Measurements from ENCODE around the gene DHRS2. TPM values are rescaled to one million over a fixed set of nuclear protein-coding genes. Genes with fewer than 3 reads are reported as not detected.
"Not testable (repeated sequence)": the region's sequence is repeated elsewhere in the genome, so short reads cannot be mapped to it uniquely, and the experiment has no call there.

The DHRS2 gene
- total and polyA plus RNA-seq, 2 of the 4 experiments (the other 2 are of a cell fraction): 0.12 to 0.18 TPM

DNA sequence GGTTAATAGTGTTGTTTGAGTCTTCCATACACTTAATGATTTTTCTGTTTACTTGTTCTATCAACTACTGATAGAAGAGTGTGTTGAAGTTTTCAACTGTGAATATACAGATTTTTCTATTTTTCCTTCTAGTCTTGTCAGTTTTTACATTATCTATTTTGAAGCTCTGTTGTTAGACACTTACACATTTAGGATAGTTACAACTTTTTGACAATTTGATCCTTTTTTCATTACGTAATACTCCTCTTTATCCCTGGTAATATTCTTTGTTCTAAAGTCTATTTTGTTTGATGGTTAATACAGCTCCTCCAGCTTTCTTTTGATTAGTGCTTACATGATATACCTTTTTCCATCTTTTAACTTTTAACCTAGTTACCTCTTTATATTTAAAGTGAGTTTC is 45.2 kb downstream of the DHRS2 start:
- Histone ChIP-seq H2AFZ (replicated peaks; ENCODE audit: low read length, poor library complexity) (no peak overlapping the region), H3K9ac (ENCODE audit: low read depth, low read length) (no peak overlapping the region), H3K4ac (ENCODE audit: low read depth, low read length) (no peak overlapping the region), H2AK9ac (replicated peaks; ENCODE audit: low read depth, low read length, poor library complexity) (no peak overlapping the region), H3K56ac (ENCODE audit: extremely low read depth, insufficient read depth, low read length) (no peak overlapping the region), H3K36me3 (ENCODE audit: control insufficient read depth, insufficient read depth, low read length) (no peaks in the 10 kb centered on the region), H4K5ac (ENCODE audit: low read depth, low read length) (no peak overlapping the region), H3K27ac (ENCODE audit: insufficient read depth, low read length) (no peak overlapping the region), H2AK5ac (ENCODE audit: low read depth, low read length) (no peak overlapping the region), H2BK5ac (ENCODE audit: low read depth, low read length, poor library complexity, severe bottlenecking) (no peak overlapping the region), H4K20me1 (ENCODE audit: insufficient read depth, low read length) (no peaks in the 10 kb centered on the region), H3K79me1 (ENCODE audit: low read depth in 1 of 2, low read length in 2 of 2) (no peaks in the 10 kb centered on the region), H3K4me2 (ENCODE audit: low read depth, low read length) (no peak overlapping the region), H3K4me1 (ENCODE audit: control insufficient read depth, insufficient read depth, low read length) (no peaks in the 10 kb centered on the region), H3K9me3 (ENCODE audit: control insufficient read depth, insufficient read depth, low read length) (no peaks in the 10 kb centered on the region), H3K23ac (ENCODE audit: low read depth, low read length) (no peak overlapping the region), H3K9me1 (ENCODE audit: insufficient read depth, low read length) (no peaks in the 10 kb centered on the region), H4K8ac (ENCODE audit: low read depth in 2 of 2, low read length in 2 of 2) (no peak overlapping the region), H4K91ac (ENCODE audit: insufficient read depth, low read depth, low read length) (no peak overlapping the region), H2BK20ac (ENCODE audit: low read depth, low read length) (no peak overlapping the region), H2BK120ac (ENCODE audit: low read depth, low read length) (no peak overlapping the region), H2BK15ac (ENCODE audit: low read depth, low read length) (no peak overlapping the region), H3K27me3 (ENCODE audit: control insufficient read depth, insufficient read depth, low read length) (no peaks in the 10 kb centered on the region), H3K14ac (replicated peaks; ENCODE audit: low read depth, low read length) (no peak overlapping the region), H3K18ac (ENCODE audit: low read depth, low read length) (no peak overlapping the region), H3K4me3 (ENCODE audit: insufficient read depth, low read depth, low read length) (no peak overlapping the region)
- dilution Hi-C loops (cut with HindIII; ENCODE audit: low sequenced_read_pairs, unreplicated experiment): no loop called here
- WGBS, 2 experiments (ENCODE audit: extremely low coverage in 2 of 2, insufficient read length in 1 of 2): no CpG with 5 or more reads among the region's 1 CpG
- in situ Hi-C loops (cut with MboI; ENCODE audit: low sequenced_read_pairs): no loop called here
- ChIA-PET POLR2A (ENCODE audit: unreplicated experiment) (no interaction called here), CTCF (interaction anchor here (0.9 kb wide), 1 partner anchor 15 kb away, joined by 4 read pairs; no protein-coding TSS in a partner anchor)
- DNase-seq (no peak), ATAC-seq (ENCODE audit: low read depth) (no peak)
- intact Hi-C loops (cut with micrococcal nuclease): no loop called here
- TF ChIP-seq CHD1 (IDR thresholded peaks at IDR 0.05; ENCODE audit: low read depth, low read length) (no peak), BHLHE40 (IDR thresholded peaks at IDR 0.05; ENCODE audit: low read depth, low read length) (no peak), CEBPB (IDR thresholded peaks at IDR 0.05; ENCODE audit: low read depth, low read length) (peak; percentile 9; the same call in 1 of the 2 replicates), MAFK (IDR thresholded peaks at IDR 0.05; ENCODE audit: low read depth, low read length) (no peak), RFX5 (IDR thresholded peaks at IDR 0.05; ENCODE audit: low read depth, low read length) (no peak), RCOR1 (IDR thresholded peaks at IDR 0.05; ENCODE audit: insufficient replicate concordance, low read length) (no peak)
- no TSS peak for BruUV-seq (replicated peaks)

DNA sequence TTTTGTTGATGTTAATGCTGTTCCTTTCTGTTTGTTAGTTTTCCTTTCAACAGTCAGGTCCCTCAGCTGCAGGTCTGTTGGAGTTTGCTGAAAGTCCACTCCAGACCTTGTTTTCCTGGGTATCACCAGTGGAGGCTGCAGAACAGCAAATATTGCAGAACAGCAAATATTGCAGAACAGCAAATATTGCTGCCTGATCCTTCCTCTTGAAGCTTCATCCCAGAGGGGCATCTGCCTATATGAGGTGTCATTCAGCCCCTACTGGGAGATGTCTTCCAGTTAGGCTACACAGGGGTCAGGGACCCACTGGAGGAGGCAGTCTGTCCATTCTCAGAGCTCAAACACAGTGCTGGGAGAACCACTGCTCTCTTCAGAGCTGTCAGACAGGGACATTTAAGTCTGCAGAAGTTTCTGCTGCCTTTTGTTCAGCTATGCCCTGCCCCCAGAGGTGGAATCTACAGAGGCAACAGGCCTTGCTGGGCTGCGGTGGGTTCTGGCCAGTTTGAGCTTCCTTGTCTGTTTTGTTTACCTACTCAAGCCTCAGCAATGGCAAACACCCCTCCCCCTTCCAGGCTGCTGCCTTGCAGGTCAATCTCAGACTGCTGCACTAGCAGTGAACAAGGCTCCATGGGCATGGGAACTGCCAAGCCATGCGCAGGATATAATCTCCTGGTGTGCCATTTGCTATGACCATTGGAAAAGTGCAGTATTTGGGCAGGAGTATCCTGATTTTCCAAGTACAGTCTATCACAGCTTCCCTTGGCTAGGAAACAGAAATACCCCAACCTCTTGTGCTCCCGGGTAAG is 53.7 kb downstream of the DHRS2 start:
- H2BK120ac ChIP-seq (ENCODE audit: low read depth, low read length); H2BK5ac ChIP-seq (ENCODE audit: low read depth, low read length, poor library complexity, severe bottlenecking); H3K79me1 ChIP-seq (ENCODE audit: low read depth in 1 of 2, low read length in 2 of 2); H3K4ac ChIP-seq (ENCODE audit: low read depth, low read length); H4K20me1 ChIP-seq (ENCODE audit: insufficient read depth, low read length); H3K27me3 ChIP-seq (ENCODE audit: control insufficient read depth, insufficient read depth, low read length); H2AK5ac ChIP-seq (ENCODE audit: low read depth, low read length); H2BK20ac ChIP-seq (ENCODE audit: low read depth, low read length); H3K4me1 ChIP-seq (ENCODE audit: control insufficient read depth, insufficient read depth, low read length); H3K4me3 ChIP-seq (ENCODE audit: insufficient read depth, low read depth, low read length); H3K56ac ChIP-seq (ENCODE audit: extremely low read depth, insufficient read depth, low read length); H3K27ac ChIP-seq (ENCODE audit: insufficient read depth, low read length); H3K9me3 ChIP-seq (ENCODE audit: control insufficient read depth, insufficient read depth, low read length); DNase-seq; H3K9me1 ChIP-seq (ENCODE audit: insufficient read depth, low read length); POLR2A ChIA-PET (ENCODE audit: unreplicated experiment); H3K36me3 ChIP-seq (ENCODE audit: control insufficient read depth, insufficient read depth, low read length); H3K14ac ChIP-seq (replicated peaks; ENCODE audit: low read depth, low read length); ATAC-seq (ENCODE audit: low read depth); in situ Hi-C loops (cut with MboI; ENCODE audit: low sequenced_read_pairs); H3K23ac ChIP-seq (ENCODE audit: low read depth, low read length); H2BK15ac ChIP-seq (ENCODE audit: low read depth, low read length); H3K4me2 ChIP-seq (ENCODE audit: low read depth, low read length); H3K9ac ChIP-seq (ENCODE audit: low read depth, low read length); H2AK9ac ChIP-seq (replicated peaks; ENCODE audit: low read depth, low read length, poor library complexity); H4K5ac ChIP-seq (ENCODE audit: low read depth, low read length); BruUV-seq (replicated peaks); H3K18ac ChIP-seq (ENCODE audit: low read depth, low read length); dilution Hi-C loops (cut with HindIII; ENCODE audit: low sequenced_read_pairs, unreplicated experiment); H4K91ac ChIP-seq (ENCODE audit: insufficient read depth, low read depth, low read length); H4K8ac ChIP-seq (ENCODE audit: low read depth in 2 of 2, low read length in 2 of 2); H2AFZ ChIP-seq (replicated peaks; ENCODE audit: low read length, poor library complexity); intact Hi-C loops (cut with micrococcal nuclease); CTCF ChIA-PET: not testable (repeated sequence)
- WGBS, 2 experiments (ENCODE audit: extremely low coverage in 2 of 2, insufficient read length in 1 of 2): 71% methylated on average over 1 of the region's 3 CpGs; no CpG with 5 or more reads in 1 of the 2 experiments
